ENCODE data around the gene DPH3. TPM values are rescaled to one million over a fixed set of nuclear protein-coding genes. Genes with fewer than 3 reads are reported as not detected.

Gene DPH3
- total RNA-seq, 5 donors from 2014 or later (not counting 1 experiment from before 2014, with no cell fraction given), result 13.1 to 19.0 (median 14.4) TPM

DNA sequence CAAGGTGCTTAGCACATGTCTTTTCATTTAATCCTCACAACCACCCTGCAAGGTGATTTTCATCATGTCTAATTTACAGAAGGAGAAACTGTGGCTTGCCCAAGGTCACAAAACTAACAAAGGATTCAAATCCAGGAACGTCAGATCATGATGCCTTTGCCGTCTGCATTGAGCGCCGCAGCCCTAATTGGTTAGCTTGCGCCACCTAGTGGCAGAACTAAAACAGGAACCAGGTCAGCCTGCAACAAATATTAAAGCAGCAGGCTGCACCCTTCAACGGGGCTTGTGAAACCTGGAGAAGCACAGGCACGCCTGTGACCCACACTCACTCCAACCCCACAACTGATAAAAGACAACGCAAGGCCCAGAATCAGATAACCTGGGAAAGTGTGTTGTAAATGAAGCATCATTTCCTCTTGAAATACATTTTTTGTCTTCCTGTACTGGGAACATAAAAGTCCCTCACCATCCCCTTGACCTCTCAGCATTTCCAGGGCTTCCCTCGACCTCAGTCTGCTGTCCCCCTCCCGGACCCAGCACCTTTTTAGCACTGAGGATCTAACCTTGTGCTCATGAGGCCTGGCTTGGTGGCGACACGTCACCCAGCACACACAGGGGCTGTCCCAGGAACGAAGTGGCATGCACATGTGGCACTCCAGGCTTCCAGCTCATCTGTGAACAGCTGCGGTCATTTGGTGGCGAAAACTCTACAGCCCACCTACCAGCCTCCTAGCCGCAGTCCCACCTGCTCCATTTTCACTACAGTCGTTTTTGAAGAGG is 17.3 kb downstream of the DPH3 start:
- ChIA-PET CTCF (interaction anchor here (0.6 to 1.5 kb wide), 8 partner anchors 17 to 2000 kb away, joined by 3 to 9 read pairs (median 5); no protein-coding TSS in a partner anchor), POLR2A (no interaction called here)
- Mint-ChIP-seq H3K27ac (no peak overlapping the region), H3K4me3 (no peak overlapping the region), H3K4me1 (peaks cover 7 to 10% (median 9%) of the 10 kb centered on the region in 3 donors), H3K9me3 (no peaks in the 10 kb centered on the region), H3K27me3 (no peaks in the 10 kb centered on the region), H3K36me3 (no peaks in the 10 kb centered on the region)
- peak; percentile 49 to 89 (median 68) for DNase-seq
- H3K9me3 ChIP-seq, result no peaks in the 10 kb centered on the region
- H3K4me1 ChIP-seq (ENCODE audit: control insufficient read depth in 1 of 2, extremely low read depth in 1 of 2, insufficient read depth in 2 of 2, low read length in 2 of 2), result peaks cover 0 to 6% of the 10 kb centered on the region in 2 experiments
- peak; percentile 89 to 90 (median 90) for ATAC-seq (replicated peaks in 1 of 4)
- WGBS (ENCODE audit: insufficient coverage), result 29% methylated on average over 12 of the region's 17 CpGs
- no peak overlapping the region for H3K4me3 ChIP-seq (ENCODE audit: control insufficient read depth in 1 of 2, extremely low read depth in 1 of 2, low read length in 1 of 2)
- H3K27ac ChIP-seq (ENCODE audit: low read length), result no peak overlapping the region
- H3K36me3 ChIP-seq (ENCODE audit: control insufficient read depth in 2 of 2, extremely low read depth in 1 of 2, insufficient read depth in 1 of 2, low read length in 1 of 2), result no peaks in the 10 kb centered on the region
- peaks cover 0 to 4% of the 10 kb centered on the region in 2 experiments for H3K27me3 ChIP-seq (replicated peaks in 1 of 2; ENCODE audit: control insufficient read depth in 2 of 2, extremely low read depth in 1 of 2, insufficient read depth in 2 of 2, low read length in 1 of 2)

DNA sequence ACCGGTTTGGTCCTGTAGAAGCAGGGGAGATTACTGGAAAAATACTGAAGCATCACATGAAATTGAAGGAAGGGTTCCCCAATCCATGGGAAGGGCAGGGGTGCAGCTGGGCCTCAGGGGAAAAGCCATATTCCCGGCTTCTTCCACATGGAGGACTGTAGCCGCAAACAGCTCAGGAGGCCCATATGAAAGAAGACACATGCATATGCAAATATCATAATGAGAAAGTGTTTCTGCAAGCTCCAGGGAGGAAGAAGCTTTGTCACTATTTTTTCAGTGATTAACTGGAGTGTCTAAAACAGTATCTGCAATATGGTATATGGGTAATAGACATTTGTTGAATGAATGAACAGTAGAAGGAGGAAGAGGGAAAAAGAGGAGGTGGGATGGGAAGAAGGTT is 19.1 kb downstream of the DPH3 start:
- no peak for DNase-seq
- ATAC-seq (replicated peaks in 1 of 4), result no peak

DNA sequence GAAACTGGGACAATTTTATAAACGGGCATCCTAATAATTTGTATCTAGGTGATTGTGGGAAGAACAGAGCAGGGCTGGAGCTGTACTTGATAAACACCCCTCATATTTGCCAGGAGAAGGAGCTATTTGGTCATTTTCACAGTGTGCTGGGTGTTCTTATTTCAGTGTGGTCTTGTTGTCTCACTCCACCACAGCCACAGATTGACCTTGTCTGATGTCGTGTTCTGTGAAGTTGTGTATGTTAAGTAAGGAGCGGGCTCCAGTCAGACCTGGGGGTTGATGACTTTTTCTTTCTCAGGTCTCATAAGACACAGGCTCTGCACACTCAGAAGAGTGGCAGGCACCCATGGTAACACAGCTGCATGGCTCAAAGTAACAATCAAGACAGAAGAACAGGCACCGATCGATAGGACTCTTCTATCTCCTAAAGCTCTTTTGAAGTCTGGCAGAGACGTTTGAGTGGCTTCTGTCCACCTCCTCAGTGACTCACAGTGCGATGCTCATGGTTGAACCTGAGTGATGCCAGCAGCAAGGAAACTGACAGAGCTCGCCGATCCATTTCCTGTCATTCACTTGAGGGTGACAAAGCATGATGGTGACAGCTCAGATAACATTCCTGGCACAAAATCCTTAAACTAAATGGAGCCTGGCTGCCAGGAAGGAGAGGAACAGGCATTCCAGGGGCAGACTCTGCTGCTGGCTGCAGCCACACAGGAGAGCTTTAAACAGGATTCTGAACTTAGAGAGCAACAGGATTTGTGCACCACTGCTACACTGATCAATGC is 20.8 kb downstream of the DPH3 start:
- Histone ChIP-seq H3K27ac (ENCODE audit: low read length) (no peak overlapping the region), H3K4me1 (ENCODE audit: control insufficient read depth in 1 of 2, extremely low read depth in 1 of 2, insufficient read depth in 2 of 2, low read length in 2 of 2) (peaks cover 0 to 6% of the 10 kb centered on the region in 2 experiments), H3K4me3 (ENCODE audit: control insufficient read depth in 1 of 2, extremely low read depth in 1 of 2, low read length in 1 of 2) (no peak overlapping the region), H3K27me3 (replicated peaks in 1 of 2; ENCODE audit: control insufficient read depth in 2 of 2, extremely low read depth in 1 of 2, insufficient read depth in 2 of 2, low read length in 1 of 2) (peaks cover 0 to 4% of the 10 kb centered on the region in 2 experiments), H3K36me3 (ENCODE audit: control insufficient read depth in 2 of 2, extremely low read depth in 1 of 2, insufficient read depth in 1 of 2, low read length in 1 of 2) (no peaks in the 10 kb centered on the region), H3K9me3 (no peaks in the 10 kb centered on the region)
- ChIA-PET POLR2A (no interaction called here), CTCF (interaction anchor here (0.6 to 1.2 kb wide), 3 partner anchors 14 to 1417 kb away, joined by 3 read pairs; no protein-coding TSS in a partner anchor)
- no peaks in the 10 kb centered on the region for H3K36me3 Mint-ChIP-seq
- no peak for ATAC-seq (replicated peaks in 1 of 4)
- H3K4me1 Mint-ChIP-seq, result peaks cover 7 to 12% (median 9%) of the 10 kb centered on the region in 3 donors
- no peak for DNase-seq
- H3K9me3 Mint-ChIP-seq, result no peaks in the 10 kb centered on the region
- no peaks in the 10 kb centered on the region for H3K27me3 Mint-ChIP-seq
- no peak overlapping the region for H3K4me3 Mint-ChIP-seq
- WGBS (ENCODE audit: insufficient coverage), result 69% methylated on average over 6 of the region's 9 CpGs
- no peak overlapping the region for H3K27ac Mint-ChIP-seq

More for the DNA sequence above, 19.1 kb downstream of the DPH3 start:
- Mint-ChIP-seq H3K4me3 (no peak overlapping the region), H3K27me3 (no peaks in the 10 kb centered on the region), H3K9me3 (no peaks in the 10 kb centered on the region), H3K36me3 (no peaks in the 10 kb centered on the region), H3K4me1 (peaks cover 7 to 12% (median 9%) of the 10 kb centered on the region in 3 donors), H3K27ac (no peak overlapping the region)
- 100% methylated on average over 2 of the region's 3 CpGs for WGBS (ENCODE audit: insufficient coverage)
- CTCF ChIA-PET, result interaction anchor here in 1 of 2 donors (1.0 kb wide), 1 partner anchor 41 kb away, joined by 3 read pairs; no protein-coding TSS in a partner anchor
- Histone ChIP-seq H3K9me3 (no peaks in the 10 kb centered on the region), H3K27ac (ENCODE audit: low read length) (no peak overlapping the region), H3K27me3 (replicated peaks in 1 of 2; ENCODE audit: control insufficient read depth in 2 of 2, extremely low read depth in 1 of 2, insufficient read depth in 2 of 2, low read length in 1 of 2) (peaks cover 0 to 4% of the 10 kb centered on the region in 2 experiments), H3K36me3 (ENCODE audit: control insufficient read depth in 2 of 2, extremely low read depth in 1 of 2, insufficient read depth in 1 of 2, low read length in 1 of 2) (no peaks in the 10 kb centered on the region), H3K4me3 (ENCODE audit: control insufficient read depth in 1 of 2, extremely low read depth in 1 of 2, low read length in 1 of 2) (no peak overlapping the region), H3K4me1 (ENCODE audit: control insufficient read depth in 1 of 2, extremely low read depth in 1 of 2, insufficient read depth in 2 of 2, low read length in 2 of 2) (peaks cover 0 to 6% of the 10 kb centered on the region in 2 experiments)
- POLR2A ChIA-PET, result no interaction called here

DNA sequence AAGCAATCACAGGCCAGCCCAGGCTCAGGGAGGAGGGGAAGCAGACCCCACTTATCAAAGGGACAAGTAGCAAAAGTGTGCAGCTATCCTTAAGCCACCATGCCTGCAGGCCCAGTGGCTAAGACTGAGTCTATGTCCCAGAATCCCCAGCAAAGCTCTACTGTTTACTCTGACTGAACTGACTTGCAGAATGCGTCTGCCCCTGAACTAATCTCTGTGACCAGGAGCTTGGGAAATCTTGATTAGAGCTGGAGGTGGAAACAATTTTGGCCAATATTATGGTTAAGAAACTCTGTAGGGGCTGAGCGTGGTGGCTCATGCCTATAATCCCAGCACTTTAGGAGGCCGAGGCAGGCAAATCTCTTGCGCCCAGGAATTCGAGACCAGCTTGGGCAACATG is 22.6 kb downstream of the DPH3 start:
- H3K4me3 Mint-ChIP-seq, result no peak overlapping the region
- no peaks in the 10 kb centered on the region for H3K9me3 ChIP-seq
- H3K36me3 Mint-ChIP-seq, result no peaks in the 10 kb centered on the region
- 100% methylated on average over 1 of the region's 5 CpGs for WGBS (ENCODE audit: insufficient coverage)
- ATAC-seq (replicated peaks in 1 of 4) (no peak), DNase-seq (no peak)
- POLR2A ChIA-PET, result no interaction called here
- no peak overlapping the region for H3K27ac Mint-ChIP-seq
- H3K27me3 ChIP-seq (replicated peaks in 1 of 2; ENCODE audit: control insufficient read depth in 2 of 2, extremely low read depth in 1 of 2, insufficient read depth in 2 of 2, low read length in 1 of 2), result no peaks in the 10 kb centered on the region
- CTCF ChIA-PET, result interaction anchor here in 1 of 2 donors (0.6 kb wide), 1 partner anchor 372 kb away, joined by 3 read pairs; no protein-coding TSS in a partner anchor
- no peaks in the 10 kb centered on the region for H3K27me3 Mint-ChIP-seq
- H3K4me1 ChIP-seq (ENCODE audit: control insufficient read depth in 1 of 2, extremely low read depth in 1 of 2, insufficient read depth in 2 of 2, low read length in 2 of 2), result peaks cover 0 to under 1% of the 10 kb centered on the region in 2 experiments
- no peaks in the 10 kb centered on the region for H3K36me3 ChIP-seq (ENCODE audit: control insufficient read depth in 2 of 2, extremely low read depth in 1 of 2, insufficient read depth in 1 of 2, low read length in 1 of 2)
- H3K9me3 Mint-ChIP-seq, result no peaks in the 10 kb centered on the region
- H3K4me1 Mint-ChIP-seq, result peaks cover 0 to 6% (median 2%) of the 10 kb centered on the region in 3 donors
- no peak overlapping the region for H3K4me3 ChIP-seq (ENCODE audit: control insufficient read depth in 1 of 2, extremely low read depth in 1 of 2, low read length in 1 of 2)
- H3K27ac ChIP-seq (ENCODE audit: low read length), result no peak overlapping the region

DNA sequence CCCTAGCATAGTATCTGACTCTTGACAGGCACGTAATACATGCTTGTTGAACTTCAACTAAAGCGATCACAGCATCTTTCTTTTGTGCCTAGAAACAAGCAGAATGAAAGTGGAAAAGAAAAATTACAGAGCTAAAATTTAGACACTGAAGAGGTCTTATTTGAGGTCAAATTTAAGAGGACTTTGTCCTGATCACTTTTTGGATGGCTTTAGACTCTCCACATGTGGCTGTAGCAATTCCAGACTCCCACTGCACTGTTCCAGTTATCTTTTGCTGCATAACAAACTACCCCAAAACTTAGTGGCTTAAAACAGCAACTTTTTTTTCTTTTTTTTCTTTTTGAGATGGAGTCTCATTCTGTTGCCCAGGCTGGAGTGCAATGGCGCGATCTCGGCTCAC is 23.5 kb downstream of the DPH3 start:
- WGBS (ENCODE audit: insufficient coverage), result 96% methylated on average over 3 of the region's 5 CpGs
- Mint-ChIP-seq H3K36me3 (no peaks in the 10 kb centered on the region), H3K27me3 (no peaks in the 10 kb centered on the region), H3K9me3 (no peaks in the 10 kb centered on the region), H3K4me1 (peaks cover 0 to 2% (median 0%) of the 10 kb centered on the region in 3 donors), H3K27ac (no peak overlapping the region), H3K4me3 (no peak overlapping the region)
- ATAC-seq (replicated peaks in 1 of 4) (no peak), DNase-seq (no peak)
- Histone ChIP-seq H3K27me3 (replicated peaks in 1 of 2; ENCODE audit: control insufficient read depth in 2 of 2, extremely low read depth in 1 of 2, insufficient read depth in 2 of 2, low read length in 1 of 2) (no peaks in the 10 kb centered on the region), H3K9me3 (no peaks in the 10 kb centered on the region), H3K36me3 (ENCODE audit: control insufficient read depth in 2 of 2, extremely low read depth in 1 of 2, insufficient read depth in 1 of 2, low read length in 1 of 2) (no peaks in the 10 kb centered on the region), H3K4me3 (ENCODE audit: control insufficient read depth in 1 of 2, extremely low read depth in 1 of 2, low read length in 1 of 2) (no peak overlapping the region), H3K27ac (ENCODE audit: low read length) (no peak overlapping the region), H3K4me1 (ENCODE audit: control insufficient read depth in 1 of 2, extremely low read depth in 1 of 2, insufficient read depth in 2 of 2, low read length in 2 of 2) (no peaks in the 10 kb centered on the region)
- POLR2A ChIA-PET, result no interaction called here
- CTCF ChIA-PET, result no interaction called here

DNA sequence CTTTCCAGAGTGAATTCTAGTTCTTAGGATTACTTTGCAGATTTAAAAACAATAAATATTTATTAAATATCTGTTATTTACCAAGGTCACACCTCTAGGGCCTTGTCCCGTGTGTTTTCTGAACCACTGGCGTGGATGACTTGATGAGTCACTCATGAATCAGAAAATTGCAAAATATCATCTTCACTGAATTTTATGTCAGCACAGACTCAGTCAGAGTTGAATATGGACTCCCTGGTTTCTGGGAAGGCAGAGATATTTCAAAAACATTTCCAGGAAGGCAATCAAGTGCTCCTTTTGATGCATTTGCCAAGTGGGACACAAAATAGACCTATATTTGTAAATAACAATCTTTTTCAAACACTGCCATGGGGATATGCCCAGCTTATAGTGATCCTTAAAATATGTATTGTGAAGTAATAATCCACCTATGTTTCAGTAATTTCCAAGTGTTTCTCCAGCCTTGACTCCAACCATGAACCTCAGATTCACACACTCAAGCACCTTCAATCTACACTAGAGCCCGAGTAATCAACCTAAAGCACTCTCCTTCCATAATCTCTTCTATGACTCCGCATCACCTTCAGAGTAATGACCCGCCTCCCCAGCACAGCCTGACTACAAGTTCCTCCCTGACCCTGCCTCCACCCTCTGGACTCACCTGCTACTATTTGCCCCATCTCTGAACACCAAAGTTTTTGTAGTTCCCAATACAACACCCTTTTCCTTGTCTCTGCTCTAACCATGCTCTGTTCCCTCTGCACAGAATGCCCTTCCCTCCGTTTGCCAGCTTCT is 24.3 kb downstream of the DPH3 start:
- CTCF ChIA-PET, result no interaction called here
- Mint-ChIP-seq H3K27ac (no peak overlapping the region), H3K9me3 (no peaks in the 10 kb centered on the region), H3K36me3 (no peaks in the 10 kb centered on the region), H3K4me3 (no peak overlapping the region), H3K27me3 (peaks cover 0 to 2% of the 10 kb centered on the region in 2 donors), H3K4me1 (peaks cover 0 to 2% (median 0%) of the 10 kb centered on the region in 3 donors)
- no peaks in the 10 kb centered on the region for H3K36me3 ChIP-seq (ENCODE audit: control insufficient read depth in 2 of 2, extremely low read depth in 1 of 2, insufficient read depth in 1 of 2, low read length in 1 of 2)
- ATAC-seq (replicated peaks in 1 of 4), result no peak
- no peaks in the 10 kb centered on the region for H3K9me3 ChIP-seq
- no peak overlapping the region for H3K4me3 ChIP-seq (ENCODE audit: control insufficient read depth in 1 of 2, extremely low read depth in 1 of 2, low read length in 1 of 2)
- 71% methylated on average over 5 of the region's 6 CpGs for WGBS (ENCODE audit: insufficient coverage)
- POLR2A ChIA-PET, result no interaction called here
- H3K27ac ChIP-seq (ENCODE audit: low read length), result no peak overlapping the region
- H3K27me3 ChIP-seq (replicated peaks in 1 of 2; ENCODE audit: control insufficient read depth in 2 of 2, extremely low read depth in 1 of 2, insufficient read depth in 2 of 2, low read length in 1 of 2), result no peaks in the 10 kb centered on the region
- H3K4me1 ChIP-seq (ENCODE audit: control insufficient read depth in 1 of 2, extremely low read depth in 1 of 2, insufficient read depth in 2 of 2, low read length in 2 of 2), result no peaks in the 10 kb centered on the region
- no peak for DNase-seq
